Measurements from ENCODE around the gene PAF1.

Gene PAF1

DNA sequence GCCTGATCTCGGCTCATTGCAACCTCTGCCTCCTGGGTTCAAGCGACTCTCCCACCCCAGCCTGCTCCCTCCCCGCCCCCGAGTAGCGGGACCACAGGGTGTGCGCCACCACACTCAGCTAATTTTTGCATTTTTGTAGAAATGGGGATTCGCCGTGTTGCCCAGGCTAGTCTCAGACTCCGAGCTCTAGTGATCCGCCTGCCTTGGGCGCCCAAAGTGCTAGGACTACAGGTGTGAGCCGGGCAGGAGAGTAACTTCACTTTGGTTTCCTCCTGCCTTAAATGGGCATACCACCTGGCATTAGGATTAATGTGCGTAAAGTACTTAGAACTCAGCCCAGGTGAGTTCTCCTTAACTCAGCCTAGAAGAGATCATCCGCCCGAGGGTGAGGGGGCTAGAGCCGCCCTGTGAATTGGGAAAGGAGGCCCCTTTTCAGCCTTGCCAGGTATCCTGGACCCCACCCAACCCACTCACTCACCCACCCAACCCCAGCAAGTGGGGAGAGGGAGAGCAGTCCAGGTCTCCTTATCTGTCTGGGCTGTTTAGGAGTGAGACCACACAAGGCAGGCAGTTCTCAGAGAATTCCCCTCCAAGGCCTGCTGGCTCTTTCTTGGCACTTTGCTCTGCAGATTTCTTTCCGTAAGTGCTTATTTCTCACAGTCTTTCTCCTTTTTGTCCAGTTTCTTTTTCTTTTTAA is 14.5 kb upstream of the PAF1 start:
- no peak for DNase-seq

DNA sequence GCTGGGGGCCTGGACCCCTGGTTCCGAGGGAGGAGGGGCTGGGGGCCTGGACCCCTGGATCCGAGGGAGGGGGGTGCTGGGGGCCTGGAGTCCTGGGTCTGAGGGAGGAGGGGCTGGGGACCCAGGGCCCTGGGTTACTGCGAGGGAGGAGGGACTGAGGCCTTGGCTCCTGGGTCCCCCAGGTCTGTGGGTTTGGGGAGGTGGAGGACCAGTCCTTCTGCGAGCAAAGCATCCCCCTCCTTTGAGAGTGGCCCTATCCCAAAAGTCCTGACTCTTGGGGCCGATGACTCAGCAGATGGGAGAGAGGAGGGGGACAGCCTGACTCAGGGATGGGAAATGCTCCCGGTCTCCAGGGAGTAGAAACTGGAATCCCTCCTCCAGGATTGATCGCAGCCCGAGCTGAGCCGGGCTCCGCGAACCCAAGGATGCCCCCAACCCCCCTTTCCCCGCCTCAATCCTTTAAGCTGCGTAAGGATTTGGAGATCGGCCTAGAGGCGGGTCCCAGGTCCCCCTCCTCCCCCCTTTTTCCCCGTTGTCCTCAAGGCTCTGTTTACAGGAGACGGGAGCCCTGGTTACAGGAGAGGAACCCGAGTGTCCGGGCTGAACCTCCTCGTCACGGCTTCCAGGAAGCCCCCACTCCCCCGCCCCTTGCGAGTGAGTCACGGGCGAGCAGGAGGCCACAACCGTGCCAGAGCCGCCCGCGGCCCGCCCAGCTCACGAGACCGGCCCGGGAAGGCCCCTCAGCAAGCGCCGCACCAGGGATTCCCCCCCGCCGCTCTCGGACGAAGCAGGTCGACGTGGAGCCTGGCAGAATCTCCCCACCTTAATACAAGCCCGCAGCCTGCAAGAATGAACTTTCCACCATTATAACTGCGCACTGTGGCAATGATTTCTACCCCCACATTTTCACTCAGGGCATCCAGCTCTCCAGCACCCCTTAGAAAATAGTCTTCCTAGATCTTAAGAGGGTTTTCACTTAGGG is 12.7 kb upstream of the PAF1 start:
- peak; percentile 99 for DNase-seq

DNA sequence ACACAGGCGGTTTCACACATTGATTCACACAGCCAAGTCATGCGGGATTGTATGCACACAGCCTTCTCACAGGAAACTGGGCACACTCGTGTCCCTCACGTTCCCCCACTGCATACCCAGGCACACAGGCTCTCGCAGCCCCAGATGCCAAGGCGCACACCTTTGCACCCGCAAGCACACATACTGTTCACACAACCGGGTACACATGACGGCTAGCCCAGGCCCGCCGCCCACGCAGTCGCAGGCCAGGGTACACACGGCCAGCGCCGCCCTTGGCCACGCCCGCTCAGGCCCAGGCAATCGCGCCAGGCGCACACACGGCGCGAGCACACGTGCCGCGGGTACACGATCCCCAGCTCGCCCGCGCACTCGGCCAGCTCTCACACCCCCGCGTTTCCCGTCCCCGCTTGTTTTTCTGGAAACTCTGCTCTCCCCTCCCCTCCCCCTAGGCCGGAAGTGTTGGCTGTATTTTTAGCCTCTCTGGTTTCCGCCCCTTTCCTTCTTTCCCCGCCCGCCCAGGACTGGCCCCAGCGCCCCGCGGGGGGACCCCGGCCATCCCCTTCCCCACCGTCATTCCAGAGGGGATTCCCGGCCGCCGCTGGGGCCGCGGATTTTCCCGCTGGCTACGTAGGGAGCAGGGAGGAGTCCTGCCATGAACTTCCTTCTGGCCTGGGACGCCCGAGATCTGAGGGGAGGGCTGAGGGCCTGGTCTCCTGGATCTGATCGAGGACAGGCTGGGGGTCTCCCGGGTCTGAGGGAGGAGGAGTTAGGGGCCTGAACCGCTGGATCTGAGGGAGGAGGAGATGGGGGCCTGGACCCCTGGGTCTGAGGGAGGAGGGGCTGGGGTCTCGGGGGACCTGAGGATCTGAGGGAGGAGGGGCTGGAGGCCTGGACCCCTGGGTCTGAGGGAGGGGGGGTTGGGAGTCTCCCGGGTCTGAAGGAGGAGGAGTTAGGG is 11.7 kb upstream of the PAF1 start:
- DNase-seq, result peak; percentile 93

DNA sequence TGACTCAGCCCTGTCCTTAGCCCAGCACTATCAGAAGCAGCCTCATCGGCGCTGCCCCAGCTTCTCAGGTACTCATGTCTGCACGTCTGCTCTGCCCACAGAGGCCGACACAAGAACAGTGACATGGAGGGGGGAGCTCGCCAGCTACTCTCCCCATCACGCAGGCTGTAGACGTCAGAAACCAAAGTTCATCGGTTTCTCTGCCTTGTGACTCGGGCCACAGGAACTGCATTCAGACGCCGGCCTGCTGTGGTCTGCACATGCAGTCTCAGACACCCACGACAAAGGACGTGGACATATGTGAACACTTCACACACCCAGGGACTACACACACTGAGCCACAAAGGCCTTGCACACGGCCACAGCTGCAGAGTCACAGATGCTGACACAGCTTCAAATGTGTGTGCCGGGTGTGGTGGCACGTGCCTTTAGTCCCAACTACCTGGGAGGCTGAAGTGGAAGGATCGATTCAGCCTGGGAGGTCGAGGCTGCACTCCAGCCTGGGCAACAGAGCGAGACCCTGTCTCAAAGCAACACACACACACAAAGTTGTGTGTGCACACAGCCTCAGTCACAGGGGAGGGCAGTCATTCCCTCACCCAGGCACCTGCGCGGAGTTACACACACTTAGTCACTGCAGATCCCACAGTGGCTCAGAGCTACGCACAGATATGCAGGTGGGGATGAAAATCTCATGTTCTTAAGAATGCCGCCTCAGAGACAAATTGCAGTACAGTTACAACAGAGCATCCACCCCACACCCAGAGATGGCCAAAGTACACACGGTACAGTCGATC is 10.8 kb upstream of the PAF1 start:
- peak; percentile 38 for DNase-seq

DNA sequence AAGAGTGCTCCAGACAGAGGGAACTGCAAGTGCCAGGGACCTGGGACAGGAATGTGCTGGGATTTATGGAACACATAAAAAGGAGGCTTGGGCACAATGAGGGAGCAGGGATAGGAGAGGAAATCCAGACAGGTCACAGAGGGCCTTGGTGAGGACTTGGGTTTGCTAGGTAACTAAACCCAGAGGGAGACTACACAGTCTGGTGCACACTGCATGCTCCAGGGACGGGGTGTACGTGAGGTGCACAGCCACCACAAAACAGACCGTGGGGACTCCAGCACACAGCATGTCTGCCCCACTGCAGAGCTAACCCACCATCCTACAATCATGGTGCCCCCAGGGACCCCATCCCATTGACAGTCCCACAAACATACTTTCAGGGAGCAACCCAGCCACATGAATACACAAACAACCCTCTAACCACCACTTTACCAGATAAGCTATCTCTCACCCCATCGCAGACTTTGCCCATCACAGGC is 10.2 kb upstream of the PAF1 start:
- DNase-seq, result no peak

DNA sequence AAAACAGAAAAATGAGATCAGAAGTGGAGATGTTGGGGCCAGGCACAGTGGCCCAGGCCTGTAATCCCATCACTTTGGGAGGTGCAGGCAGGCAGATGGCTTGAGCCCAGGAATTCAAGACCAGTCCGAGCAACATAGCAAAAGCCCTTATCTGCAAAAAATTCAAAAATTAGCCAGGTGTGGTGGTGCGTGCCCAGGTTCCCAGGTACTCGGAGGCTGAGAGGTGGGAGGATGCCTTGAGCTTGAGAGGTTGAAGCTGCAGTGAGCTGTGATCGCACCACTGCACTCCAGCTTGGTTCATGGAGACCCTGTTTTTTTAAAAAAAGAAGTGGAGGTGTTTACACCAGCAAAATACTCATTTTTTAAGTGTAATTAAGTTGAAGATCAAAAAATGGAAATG is 9.2 kb upstream of the PAF1 start:
- no peak for DNase-seq

DNA sequence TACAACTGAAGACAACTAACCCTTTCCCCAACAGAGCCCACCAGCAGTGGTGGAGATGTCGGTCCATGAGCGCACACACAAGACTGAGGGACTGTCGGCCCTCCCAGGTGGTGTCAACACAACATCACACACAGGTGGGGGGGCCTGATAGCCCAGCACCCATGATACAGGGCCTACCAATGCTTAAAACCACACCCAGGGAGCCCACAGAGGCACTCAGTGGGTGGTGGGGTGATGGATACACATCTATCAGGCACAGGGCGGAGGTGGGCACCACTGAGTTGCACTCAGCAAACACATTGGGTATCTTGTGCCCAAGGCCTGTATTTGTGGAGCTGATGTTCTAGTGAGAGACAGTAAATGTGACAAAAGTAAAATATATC is 8.8 kb upstream of the PAF1 start:
- DNase-seq, result no peak

DNA sequence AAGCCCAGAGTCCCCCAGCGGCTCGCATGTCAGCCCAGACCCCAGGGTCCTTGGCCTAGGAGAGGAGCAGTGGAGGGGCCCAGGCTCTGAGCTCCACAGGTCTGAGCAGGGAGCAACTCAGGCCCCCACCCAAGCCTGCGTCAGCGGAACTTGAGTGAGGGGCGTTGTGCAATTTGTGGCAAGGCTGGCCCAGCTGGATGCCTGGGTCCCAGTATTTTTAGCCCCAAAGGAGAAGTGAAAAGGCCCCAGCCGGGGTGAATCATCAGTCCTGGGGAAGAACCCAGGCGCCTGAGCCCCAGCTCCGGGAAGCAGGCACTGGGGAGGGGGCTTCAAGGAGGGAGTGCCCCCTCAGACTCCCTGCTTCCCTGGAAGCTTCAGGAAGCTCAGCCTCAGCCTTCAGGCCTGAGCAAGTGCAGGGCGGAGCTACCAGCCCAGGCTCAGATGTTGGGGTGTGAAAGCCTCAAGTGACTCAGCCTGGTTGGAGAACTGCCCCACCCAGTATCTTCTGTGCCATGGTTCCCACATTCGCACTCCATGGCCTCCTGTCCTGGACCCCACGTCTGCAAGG is 7.5 kb upstream of the PAF1 start:
- peak; percentile 76 for DNase-seq

DNA sequence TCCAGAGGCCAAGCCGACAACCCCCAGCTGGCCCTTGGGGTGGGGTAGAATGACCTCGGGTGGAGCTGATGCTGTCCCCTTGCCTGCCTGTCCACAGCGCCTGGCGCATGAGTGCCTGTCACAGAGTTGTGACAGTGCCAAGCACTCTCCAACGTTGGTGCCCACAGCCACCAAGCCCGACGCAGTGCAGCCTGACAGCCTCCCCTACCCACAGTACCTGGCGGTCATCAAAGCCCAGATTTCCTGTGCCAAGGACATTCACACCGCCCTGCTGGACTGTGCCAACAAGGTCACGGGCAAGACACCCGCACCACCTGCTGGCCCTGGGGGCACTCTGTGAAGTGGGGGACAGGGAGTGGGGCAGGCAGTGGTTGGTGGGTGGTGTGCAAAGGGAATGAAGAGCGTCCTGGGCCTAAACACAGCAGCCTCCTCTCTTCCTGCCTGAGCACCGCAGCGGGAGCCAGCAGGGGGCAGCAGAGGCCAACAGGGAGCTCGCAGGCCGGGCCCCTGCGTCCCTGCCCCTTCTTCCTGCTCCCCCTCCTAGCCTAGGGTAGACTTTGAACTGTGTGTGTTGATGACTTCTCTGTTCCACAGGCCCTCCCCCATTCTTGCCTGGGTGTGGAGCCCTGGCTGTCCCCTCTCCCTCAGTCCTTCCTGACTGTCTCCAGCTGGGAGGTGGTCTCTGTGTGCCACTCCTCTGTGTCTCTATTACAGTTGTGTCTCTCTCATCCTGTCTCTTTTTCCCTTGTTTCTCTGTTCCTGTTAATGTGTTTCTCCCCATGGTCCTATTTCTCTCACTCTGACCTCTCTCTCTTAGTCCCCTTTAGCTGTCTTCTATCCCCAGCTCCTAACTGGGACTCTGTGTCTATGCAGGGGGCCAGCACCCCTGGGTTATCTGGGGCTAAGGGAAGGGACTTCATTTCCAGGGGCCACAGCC is 6.7 kb upstream of the PAF1 start:
- DNase-seq, result peak; percentile 82

DNA sequence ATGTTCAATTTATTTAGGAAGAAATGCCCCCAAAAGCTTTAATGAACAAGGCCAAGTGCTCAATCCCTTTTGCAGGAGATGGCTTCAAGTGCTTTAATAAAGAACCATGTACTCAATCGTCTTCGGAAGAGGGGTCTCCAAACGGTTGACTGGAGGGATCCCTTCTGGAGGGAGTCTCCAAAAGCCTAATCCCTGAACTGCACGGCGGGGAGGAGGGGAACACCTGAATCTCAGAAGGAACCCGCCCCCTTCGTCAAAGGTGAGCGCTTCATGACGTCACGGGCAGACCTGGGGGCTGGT is 505 bp downstream of the PAF1 start:
- DNase-seq, result no peak

DNA sequence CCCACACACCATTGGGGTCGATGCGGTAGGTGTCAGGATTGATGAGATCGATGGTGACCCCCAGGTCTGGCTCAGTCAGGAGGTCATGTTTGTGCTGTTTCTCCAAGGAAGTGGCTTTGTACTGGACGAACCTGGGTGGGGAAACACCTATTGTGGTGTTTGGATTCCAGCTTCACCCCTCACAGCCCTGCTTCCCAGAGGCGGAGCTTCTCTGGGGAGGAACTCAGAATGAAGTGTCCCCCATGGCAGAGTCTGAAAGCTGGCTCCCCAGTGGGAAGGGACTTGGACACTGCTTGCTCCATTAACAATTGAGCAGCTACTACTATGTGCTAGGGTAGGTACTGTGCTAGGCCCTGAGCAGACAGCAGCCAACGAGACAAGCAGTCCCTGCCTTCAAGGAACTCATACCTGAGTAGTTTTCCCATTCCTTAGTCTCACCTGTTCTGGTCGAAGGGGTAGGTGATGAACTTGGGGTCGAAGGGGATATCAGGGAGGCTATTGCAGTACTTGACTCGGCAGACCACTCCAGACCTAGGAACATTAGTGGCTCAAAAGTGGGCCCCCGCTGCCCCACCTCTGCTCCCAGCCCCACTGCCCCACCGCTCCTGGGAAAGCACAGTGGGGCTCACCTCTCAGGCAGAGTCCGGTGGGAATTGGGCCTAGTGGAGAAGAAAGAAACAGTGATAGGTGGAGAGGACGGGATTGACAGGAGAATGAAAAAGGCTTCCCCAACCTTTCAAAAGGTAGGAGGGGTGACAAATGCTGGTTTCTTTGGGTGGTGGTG is 1.1 kb downstream of the PAF1 start:
- no peak for DNase-seq

DNA sequence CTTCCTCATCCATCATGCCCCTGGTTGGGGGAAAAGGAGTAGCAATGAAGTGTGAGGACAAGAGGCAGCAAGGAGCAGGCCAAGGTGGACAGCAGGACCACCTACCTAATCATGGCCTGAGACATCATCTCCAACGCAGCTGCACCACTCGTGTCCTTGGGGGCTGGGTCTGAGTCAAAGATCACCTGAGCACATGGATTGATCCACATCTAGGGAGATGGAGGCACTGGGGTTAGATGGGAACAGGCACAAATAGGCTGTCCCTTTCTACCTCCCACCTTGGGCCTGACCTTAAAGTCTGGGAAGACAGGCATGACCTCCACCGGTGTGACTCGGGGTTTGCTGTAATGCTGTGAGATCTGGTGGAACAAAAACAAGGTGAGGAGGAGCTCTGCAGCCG is 2.2 kb downstream of the PAF1 start:
- no peak for DNase-seq

DNA sequence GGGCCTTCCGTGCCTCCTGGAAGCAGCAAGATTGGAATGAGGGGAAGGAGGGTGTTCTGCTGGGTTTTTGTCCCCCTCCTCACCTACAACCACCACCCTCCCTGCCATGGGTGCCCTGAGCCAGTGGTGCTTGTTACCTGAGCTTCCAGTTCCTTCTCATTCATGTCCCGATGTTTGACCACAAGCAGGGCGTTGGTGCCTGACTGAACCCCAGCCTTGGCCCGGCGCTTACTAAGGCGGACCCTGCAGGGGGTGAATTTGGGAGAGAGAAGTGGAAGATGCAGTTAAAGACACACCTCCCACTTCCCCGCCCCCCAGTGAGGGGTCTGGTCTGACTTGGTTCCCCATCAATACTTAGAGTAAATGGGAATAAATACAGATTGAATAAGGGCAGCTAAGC is 4.3 kb downstream of the PAF1 start:
- DNase-seq, result no peak

DNA sequence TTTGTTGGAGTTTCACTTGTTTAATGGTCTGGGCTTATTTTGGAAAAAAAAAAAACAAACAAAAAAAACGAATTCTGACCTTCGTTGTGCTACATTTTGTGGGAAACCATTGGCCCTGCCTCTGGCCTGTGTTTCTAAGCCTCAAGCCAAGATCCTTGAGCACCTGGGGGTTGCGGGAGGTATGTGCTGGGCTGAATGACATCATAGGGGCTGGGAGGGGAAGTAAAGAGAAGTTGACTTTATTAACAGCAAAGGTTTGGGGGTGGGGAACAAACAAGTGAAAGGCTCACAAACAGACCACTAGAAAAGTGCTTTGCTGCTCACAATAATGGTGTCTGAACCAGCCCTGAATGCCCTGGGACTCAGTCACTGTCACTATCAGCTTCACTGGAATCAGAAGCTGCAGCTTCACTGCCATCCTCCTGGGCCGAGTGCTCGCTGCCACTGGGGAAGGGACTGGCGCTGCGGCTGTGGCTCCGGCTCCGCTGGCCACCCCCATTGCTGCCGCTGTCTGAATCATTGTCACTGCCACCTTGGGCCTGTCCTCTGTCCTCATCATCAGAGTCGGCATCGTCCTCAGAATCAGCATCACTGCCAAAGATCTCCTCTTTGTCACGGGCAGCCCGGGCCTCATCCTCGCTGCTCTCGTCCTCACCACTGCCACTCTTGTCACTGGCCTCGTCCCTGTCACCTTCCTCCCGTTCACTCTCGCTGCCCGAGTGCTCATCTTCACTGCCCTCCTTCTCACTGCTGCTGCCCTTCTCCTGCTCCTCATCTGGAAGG is 5.1 kb downstream of the PAF1 start:
- DNase-seq, result no peak

DNA sequence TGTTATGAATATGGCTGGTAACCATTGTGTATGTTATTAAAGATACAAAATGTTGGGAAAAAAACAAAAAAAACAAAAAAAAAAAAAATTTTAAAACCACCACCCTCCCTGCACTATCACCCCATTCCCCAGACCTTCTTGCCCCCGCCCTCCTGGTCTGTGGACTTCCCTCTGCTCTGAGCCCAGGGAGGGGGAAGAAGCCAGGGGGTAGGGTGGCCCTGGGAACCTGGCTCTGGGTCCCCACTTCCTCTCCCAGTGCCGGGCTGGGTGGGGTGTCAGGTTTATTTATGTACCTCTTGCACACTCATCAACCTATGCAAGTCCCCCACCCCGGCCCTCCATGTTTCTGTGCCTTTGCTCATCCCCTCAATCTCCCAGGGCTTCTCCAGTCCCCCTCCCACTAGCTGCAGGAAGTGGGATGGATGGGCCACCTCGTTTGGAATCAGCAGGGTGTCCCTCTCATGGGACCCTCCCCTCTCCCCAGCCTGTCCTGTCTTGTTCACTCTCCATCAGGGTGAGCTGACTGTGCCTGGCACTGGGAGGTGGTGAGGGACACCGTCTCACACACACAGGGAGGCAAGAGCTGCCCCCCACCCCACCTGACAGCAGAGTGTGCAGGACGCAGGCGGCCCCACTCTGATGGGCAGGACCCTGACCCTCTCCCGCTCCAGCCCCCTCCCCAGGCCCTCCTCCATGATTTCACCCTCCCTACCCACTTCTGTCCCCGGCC is 5.9 kb downstream of the PAF1 start:
- DNase-seq, result no peak

DNA sequence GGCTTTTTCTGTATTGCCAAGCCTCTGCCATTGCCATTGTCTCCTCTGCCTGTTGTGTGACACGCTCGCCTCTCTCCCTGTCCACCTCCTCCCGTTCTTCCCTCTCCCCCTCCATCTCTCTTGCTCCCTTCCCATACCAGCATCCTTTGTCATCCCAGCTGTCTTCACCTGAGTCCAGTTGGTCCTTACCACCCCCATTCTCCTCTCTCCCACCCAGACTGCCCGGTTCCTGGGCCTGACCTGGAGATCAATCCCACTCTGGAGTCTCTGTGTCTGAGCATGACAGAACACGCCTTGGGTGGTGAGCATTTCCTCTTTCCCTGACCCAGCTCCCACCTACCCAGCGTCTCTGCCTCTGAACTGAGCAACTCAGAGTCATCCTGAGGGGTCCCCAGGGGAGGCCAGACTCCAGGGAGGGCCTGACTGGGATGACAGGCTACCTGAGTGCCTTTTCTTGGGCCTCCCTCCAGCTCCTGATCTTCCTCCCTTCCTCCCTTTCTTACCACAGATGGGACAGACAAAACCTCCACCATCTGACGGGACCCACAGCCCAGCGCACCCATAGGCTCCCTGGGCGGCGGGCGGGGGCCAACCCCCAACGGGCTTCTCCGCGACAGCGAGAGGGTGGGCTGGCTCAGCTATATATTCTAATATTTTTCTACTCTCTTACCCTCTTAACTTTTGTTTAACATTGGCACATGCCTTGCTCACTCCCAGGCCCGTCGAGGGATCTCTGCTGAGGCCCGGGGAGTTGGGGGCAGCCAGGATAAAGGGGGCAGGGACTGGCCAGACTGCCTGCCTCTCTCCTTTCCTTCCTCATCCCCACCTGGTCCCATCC is 7.7 kb downstream of the PAF1 start:
- DNase-seq, result no peak
